ENCODE data around the gene GTPBP6.

DNA sequence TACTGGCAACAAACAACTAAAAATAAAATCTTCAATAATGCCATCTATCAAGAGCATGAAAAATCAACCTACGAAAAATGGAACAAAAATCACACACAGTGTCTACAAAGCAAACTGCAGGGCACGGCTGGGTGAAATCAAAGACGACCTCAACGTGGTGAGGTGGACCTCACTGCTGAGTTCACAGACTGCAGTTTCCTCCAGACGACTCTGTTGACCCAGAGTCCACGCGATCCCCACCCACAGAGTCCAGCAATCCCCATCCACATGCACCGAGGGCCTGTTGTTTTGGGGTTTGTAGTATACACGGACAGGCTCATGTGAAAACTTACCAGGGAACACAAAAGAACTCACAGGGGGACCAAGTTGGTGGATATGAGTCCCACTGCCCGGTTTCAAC is 31.1 kb upstream of the GTPBP6 start:
- TF ChIP-seq NFIC (IDR thresholded peaks at IDR 0.05; ENCODE audit: borderline replicate concordance), result no peak
- TF ChIP-seq, protein P1, sequence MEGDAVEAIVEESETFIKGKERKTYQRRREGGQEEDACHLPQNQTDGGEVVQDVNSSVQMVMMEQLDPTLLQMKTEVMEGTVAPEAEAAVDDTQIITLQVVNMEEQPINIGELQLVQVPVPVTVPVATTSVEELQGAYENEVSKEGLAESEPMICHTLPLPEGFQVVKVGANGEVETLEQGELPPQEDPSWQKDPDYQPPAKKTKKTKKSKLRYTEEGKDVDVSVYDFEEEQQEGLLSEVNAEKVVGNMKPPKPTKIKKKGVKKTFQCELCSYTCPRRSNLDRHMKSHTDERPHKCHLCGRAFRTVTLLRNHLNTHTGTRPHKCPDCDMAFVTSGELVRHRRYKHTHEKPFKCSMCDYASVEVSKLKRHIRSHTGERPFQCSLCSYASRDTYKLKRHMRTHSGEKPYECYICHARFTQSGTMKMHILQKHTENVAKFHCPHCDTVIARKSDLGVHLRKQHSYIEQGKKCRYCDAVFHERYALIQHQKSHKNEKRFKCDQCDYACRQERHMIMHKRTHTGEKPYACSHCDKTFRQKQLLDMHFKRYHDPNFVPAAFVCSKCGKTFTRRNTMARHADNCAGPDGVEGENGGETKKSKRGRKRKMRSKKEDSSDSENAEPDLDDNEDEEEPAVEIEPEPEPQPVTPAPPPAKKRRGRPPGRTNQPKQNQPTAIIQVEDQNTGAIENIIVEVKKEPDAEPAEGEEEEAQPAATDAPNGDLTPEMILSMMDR (IDR thresholded peaks at IDR 0.05), result no peak
- TF ChIP-seq, protein P2, sequence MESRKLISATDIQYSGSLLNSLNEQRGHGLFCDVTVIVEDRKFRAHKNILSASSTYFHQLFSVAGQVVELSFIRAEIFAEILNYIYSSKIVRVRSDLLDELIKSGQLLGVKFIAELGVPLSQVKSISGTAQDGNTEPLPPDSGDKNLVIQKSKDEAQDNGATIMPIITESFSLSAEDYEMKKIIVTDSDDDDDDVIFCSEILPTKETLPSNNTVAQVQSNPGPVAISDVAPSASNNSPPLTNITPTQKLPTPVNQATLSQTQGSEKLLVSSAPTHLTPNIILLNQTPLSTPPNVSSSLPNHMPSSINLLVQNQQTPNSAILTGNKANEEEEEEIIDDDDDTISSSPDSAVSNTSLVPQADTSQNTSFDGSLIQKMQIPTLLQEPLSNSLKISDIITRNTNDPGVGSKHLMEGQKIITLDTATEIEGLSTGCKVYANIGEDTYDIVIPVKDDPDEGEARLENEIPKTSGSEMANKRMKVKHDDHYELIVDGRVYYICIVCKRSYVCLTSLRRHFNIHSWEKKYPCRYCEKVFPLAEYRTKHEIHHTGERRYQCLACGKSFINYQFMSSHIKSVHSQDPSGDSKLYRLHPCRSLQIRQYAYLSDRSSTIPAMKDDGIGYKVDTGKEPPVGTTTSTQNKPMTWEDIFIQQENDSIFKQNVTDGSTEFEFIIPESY (IDR thresholded peaks at IDR 0.05; ENCODE audit: borderline replicate concordance, low read depth), result no peak
- TF ChIP-seq EZH2phosphoT487 (IDR thresholded peaks at IDR 0.05; ENCODE audit: borderline replicate concordance, low read depth), result no peak
- no peak for TF ChIP-seq RXRA (IDR thresholded peaks at IDR 0.05; ENCODE audit: borderline replicate concordance, low read depth)
